Mucosa of rectum (tissue), 2 donors: ENCODE data around the gene ZFP28.

Source experiments
- H3K27ac ChIP-seq, 2 donors: one replicate each; pipeline ENCODE4 v1.7.0; 2013; ENCODE audit warnings: inconsistent platforms in 2 of 2, low read depth in 2 of 2, low read length in 2 of 2
- H3K27me3 ChIP-seq, 2 donors: one replicate each; pipeline ENCODE4 v1.7.0; 2013; ENCODE audit warnings: low read length in 2 of 2; ENCODE audit not compliant: control insufficient read depth in 2 of 2, insufficient read depth in 2 of 2
- H3K36me3 ChIP-seq, 2 donors: one replicate each; pipeline ENCODE4 v1.7.0; 2013; ENCODE audit warnings: low read length in 2 of 2; ENCODE audit not compliant: control insufficient read depth in 2 of 2, insufficient read depth in 2 of 2
- H3K4me1 ChIP-seq, 2 donors: one replicate each; pipeline ENCODE4 v1.7.0; 2013; ENCODE audit warnings: low read length in 2 of 2, mild to moderate bottlenecking in 1 of 2; ENCODE audit not compliant: control insufficient read depth in 2 of 2, insufficient read depth in 2 of 2
- H3K4me3 ChIP-seq, 2 donors: one replicate each; pipeline ENCODE4 v1.7.0; 2013; ENCODE audit warnings: low read length in 2 of 2
- H3K9ac ChIP-seq, 2 donors: one replicate each; pipeline ENCODE4 v1.7.0; 2013; ENCODE audit warnings: low read length in 2 of 2, low read depth in 1 of 2, mild to moderate bottlenecking in 1 of 2
- H3K9me3 ChIP-seq, 2 donors: one replicate each; pipeline ENCODE4 v1.7.0; 2013; ENCODE audit warnings: low read length in 2 of 2; ENCODE audit not compliant: control insufficient read depth in 2 of 2
- donor health status: healthy.
- donor health status: Normal muscosa, but diverticular disease.

The ZFP28 gene

GRCh38 chr19:56538761-56539263, at the start of gene ZFP28:
Gene ZFP28 (plus strand): TSS chr19:56538948. CDS start chr19:56539019, 71 bp downstream.
- Histone ChIP-seq H3K9me3 (peaks cover 23 to 33% of the 10 kb centered on the region in 2 donors), H3K4me3 (peak within 1 kb of the TSS; percentile 72 to 91), H3K9ac (peak within 1 kb of the TSS; percentile 60 to 65), H3K27ac (peak within 1 kb of the TSS; percentile 93), H3K4me1 (peaks cover 3 to 8% of the 10 kb centered on the region in 2 donors), H3K27me3 (no peaks in the 10 kb centered on the region), H3K36me3 (peaks cover 0 to 5% of the 10 kb centered on the region in 2 donors)

GRCh38 chr19:56491399-56491798, 47.3 kb upstream of the ZFP28 start:
- Histone ChIP-seq H3K27ac (no peak overlapping the region), H3K4me3 (no peak overlapping the region), H3K27me3 (no peaks in the 10 kb centered on the region), H3K36me3 (no peaks in the 10 kb centered on the region), H3K4me1 (no peaks in the 10 kb centered on the region), H3K9me3 (peaks cover 8 to 12% of the 10 kb centered on the region in 2 donors), H3K9ac (no peak overlapping the region)

GRCh38 chr19:56504581-56504980, 34.2 kb upstream of the ZFP28 start:
- H3K27ac ChIP-seq, result no peak overlapping the region
- no peaks in the 10 kb centered on the region for H3K27me3 ChIP-seq
- H3K9ac ChIP-seq, result no peak overlapping the region
- peaks cover 8 to 9% of the 10 kb centered on the region in 2 donors for H3K9me3 ChIP-seq
- no peak overlapping the region for H3K4me3 ChIP-seq
- peaks cover 4 to 12% of the 10 kb centered on the region in 2 donors for H3K4me1 ChIP-seq
- no peaks in the 10 kb centered on the region for H3K36me3 ChIP-seq

- Histone ChIP-seq H3K4me3 (peak within 1 kb of the TSS; percentile 85 to 96), H3K9me3 (peaks cover 2 to 9% of the 10 kb centered on the region in 2 donors), H3K27ac (peak within 1 kb of the TSS; percentile 93 to 95), H3K4me1 (peaks cover 4 to 12% of the 10 kb centered on the region in 2 donors), H3K27me3 (no peaks in the 10 kb centered on the region), H3K36me3 (no peaks in the 10 kb centered on the region), H3K9ac (peak within 1 kb of the TSS; percentile 81 to 85)
Observed at GRCh38 chr19:56507446-56508289, 31.1 kb upstream of the ZFP28 start, which contains the start of gene ZNF471. Gene ZNF471 (plus strand): TSS chr19:56507855. CDS start chr19:56511572, 3,717 bp downstream.

- Histone ChIP-seq H3K9me3 (peaks cover 0 to 13% of the 10 kb centered on the region in 2 donors), H3K27ac (peak overlapping the region; percentile 93 to 95), H3K9ac (peak overlapping the region; percentile 77 to 81), H3K4me3 (peak overlapping the region; percentile 85 to 96), H3K27me3 (no peaks in the 10 kb centered on the region), H3K4me1 (peaks cover 4 to 12% of the 10 kb centered on the region in 2 donors), H3K36me3 (no peaks in the 10 kb centered on the region)
Observed at GRCh38 chr19:56508290-56508778, 30.4 kb upstream of the ZFP28 start.

- no peaks in the 10 kb centered on the region for H3K36me3 ChIP-seq
- no peak overlapping the region for H3K4me3 ChIP-seq
- no peak overlapping the region for H3K9ac ChIP-seq
Observed at GRCh38 chr19:56525214-56525860, 13.4 kb upstream of the ZFP28 start.

GRCh38 chr19:56537442-56537841, 1.3 kb upstream of the ZFP28 start:
- Histone ChIP-seq H3K4me1 (peaks cover 3 to 8% of the 10 kb centered on the region in 2 donors), H3K9ac (no peak overlapping the region), H3K36me3 (peaks cover 0 to 5% of the 10 kb centered on the region in 2 donors), H3K9me3 (peaks cover 19 to 29% of the 10 kb centered on the region in 2 donors), H3K27ac (no peak overlapping the region), H3K27me3 (no peaks in the 10 kb centered on the region), H3K4me3 (peak overlapping the region; percentile 71 to 91)

More at GRCh38 chr19:56525214-56525860, 13.4 kb upstream of the ZFP28 start:
- Histone ChIP-seq H3K27me3 (no peaks in the 10 kb centered on the region), H3K27ac (no peak overlapping the region), H3K4me1 (no peaks in the 10 kb centered on the region), H3K9me3 (peaks cover 54 to 60% of the 10 kb centered on the region in 2 donors)

GRCh38 chr19:56538254-56538760, 441 bp upstream of the ZFP28 start:
- Histone ChIP-seq H3K9me3 (peaks cover 19 to 33% of the 10 kb centered on the region in 2 donors), H3K27me3 (no peaks in the 10 kb centered on the region), H3K27ac (peak overlapping the region; percentile 93), H3K9ac (peak overlapping the region; percentile 60 to 65), H3K4me3 (peak overlapping the region; percentile 71 to 91), H3K4me1 (peaks cover 3 to 8% of the 10 kb centered on the region in 2 donors), H3K36me3 (peaks cover 0 to 5% of the 10 kb centered on the region in 2 donors)

GRCh38 chr19:56543776-56544175, 5.0 kb downstream of the ZFP28 start:
- Histone ChIP-seq H3K4me3 (no peak overlapping the region), H3K27ac (no peak overlapping the region), H3K9ac (no peak overlapping the region), H3K27me3 (no peaks in the 10 kb centered on the region), H3K9me3 (peaks cover 40 to 50% of the 10 kb centered on the region in 2 donors), H3K36me3 (peaks cover 2 to 16% of the 10 kb centered on the region in 2 donors), H3K4me1 (peaks cover 0 to 3% of the 10 kb centered on the region in 2 donors)
